Superior temporal gyrus (tissue), 1 donor: ENCODE data around the gene TMPRSS6.

Source experiments
- DNase-seq: peaks from one replicate; pipeline ENCODE4 v3.0.0-alpha.2; 2016; ENCODE audit errors: extremely low spot score

TMPRSS6 gene

DNA sequence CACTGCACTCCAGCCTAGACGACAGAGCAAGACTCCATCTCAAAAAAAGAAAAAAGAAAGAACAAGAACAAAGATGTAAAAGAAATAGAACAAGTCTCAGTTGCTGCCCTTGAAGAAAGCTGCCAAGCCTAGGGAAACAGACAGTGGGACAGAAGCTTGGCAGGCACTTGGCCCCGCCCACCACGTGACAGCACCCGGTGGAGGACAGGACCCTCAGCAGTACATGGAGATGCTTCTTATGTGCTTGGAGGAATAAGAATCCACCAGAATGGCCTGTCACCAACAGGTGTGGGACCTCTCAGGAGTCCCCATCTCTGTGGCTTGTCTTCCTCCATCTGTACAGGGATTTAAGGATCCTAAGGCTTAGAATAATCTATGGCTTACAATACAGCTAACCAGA lies 7.6 kb upstream of the TMPRSS6 start:
- DNase-seq: no peak

DNA sequence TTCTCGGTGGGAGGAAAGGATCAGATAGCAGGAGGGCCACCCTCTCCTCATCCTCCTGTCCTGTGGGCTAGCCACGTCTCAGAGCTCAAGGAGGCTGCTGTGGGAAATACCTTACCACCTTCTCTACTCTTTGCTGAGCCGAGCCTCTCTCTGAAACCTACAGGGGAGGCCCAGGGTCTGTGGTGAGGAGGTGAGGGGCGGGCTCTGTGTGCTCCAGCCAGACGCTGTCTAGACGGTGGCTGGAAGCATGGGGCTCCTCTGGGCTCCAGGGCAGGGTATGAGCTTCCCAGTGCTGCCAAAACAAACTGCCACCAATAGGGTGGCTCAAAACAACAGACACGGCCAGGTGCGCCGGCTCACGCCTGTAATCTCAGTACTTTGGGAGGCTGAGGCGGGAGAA lies 5.5 kb upstream of the TMPRSS6 start:
- DNase-seq: no peak

GRCh38 chr22:37113757-37114156 lies 4.2 kb upstream of the TMPRSS6 start:
- no peak for DNase-seq

GRCh38 chr22:37112084-37112728 lies 2.7 kb upstream of the TMPRSS6 start:
- no peak for DNase-seq

DNA sequence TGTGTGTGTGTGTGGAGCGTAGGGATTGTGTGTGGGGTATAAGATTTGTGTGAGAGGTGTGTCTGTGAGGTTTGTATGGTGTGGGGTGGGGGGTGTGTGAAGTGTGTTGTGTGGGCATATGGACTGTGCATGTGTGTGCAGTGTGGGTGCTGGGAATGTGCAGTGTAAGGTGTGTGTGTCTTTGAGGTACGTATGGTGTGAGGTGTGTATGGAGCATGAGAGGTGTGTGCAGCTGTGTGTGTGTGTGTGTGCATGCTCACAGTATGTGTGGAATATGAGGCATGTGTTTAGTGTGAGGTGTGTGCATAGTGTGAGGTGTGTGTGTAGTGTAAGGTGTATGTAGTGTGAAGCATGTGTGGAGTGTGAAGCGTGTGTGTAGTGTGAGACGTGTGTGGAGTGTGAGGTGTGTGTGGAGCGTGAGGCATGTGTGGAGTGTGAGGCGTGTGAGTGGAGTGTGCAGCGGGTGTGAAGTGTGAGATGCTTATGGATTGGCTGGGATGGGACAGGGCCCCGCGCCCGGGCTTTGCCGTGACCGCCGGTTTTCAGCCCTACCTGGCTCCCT lies 1.7 kb upstream of the TMPRSS6 start:
- DNase-seq: no peak

DNA sequence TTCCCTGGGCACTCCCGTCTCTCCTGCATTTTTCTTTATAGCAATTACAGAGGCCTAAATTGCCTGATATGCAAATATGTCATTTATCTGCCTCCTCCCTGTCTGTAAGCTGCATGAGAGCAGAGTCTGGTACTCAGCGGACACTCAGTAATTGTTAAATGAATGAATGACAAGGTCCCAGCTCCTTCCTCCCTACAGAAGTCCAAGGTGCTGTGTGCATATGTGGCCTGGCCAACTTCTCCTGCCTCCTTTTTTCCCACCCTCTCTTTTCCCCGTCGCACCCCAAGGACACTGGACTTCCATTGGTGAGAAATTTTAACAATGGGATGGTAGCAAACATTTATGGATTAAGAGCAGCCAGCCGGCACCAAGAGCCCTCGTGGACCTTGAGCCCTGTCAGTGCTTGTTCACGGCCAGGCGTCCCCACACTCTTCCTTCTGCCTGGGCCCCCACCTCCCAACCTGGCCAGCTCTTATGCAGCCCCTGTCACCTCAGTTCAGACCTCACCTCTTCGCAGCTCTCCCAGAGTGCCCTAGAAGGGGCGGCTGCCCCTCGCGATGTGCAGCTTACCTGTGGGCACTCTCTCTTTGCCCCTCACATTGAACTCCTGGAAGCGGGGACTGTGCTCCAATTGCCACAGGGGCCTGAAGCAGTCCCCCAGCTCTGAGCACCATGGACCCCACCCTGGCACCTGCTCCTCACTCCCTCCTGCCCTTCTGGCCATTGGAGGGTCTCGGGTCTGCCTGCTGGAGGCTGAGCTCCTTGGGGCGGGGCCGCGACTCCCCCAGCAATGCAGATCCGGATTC lies 1.5 kb downstream of the TMPRSS6 start:
- DNase-seq: no peak

DNA sequence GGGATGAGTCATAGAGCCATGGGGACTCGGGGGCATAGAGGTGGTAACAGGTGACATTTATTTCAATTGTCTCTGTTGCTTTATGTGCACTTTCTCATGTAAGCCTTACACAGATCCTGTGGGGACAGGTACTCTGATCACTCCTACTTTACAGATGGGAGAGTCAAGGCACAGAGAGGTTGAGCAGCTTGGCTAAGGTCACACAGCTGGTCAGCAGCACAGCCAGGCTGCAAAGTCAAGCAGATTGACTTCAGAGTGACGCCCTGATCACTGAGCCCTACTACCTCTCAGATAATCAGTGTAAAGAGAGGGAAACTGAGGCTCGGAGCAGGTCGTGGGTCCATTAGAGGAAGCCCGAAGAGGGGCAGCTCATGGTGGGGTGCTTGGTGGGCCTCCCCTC lies 3.5 kb downstream of the TMPRSS6 start:
- DNase-seq: no peak

DNA sequence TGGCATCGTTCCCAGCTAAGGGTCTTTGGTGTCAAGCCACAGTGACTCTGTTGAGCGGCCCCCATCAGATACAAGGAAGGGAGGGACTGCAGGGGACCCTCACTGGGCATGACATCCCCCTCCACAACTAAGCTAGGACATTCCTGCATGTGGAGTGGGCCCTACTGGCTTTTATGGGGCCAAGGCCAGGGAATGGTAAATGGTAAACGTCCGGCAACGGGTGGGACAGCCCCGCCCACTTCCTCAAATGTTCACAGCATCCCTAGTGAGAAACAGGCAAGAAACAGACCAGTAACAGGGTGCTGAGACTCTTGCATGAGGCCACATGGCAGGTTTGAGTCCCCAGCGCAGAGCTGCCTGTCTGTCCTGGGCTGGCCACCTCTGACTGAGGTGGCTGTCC lies 4.4 kb downstream of the TMPRSS6 start:
- DNase-seq: no peak

- DNase-seq: no peak
Measured at GRCh38 chr22:37103656-37104452, 5.7 kb downstream of the TMPRSS6 start.

- DNase-seq: no peak
Measured at GRCh38 chr22:37103151-37103550, 6.4 kb downstream of the TMPRSS6 start.

GRCh38 chr22:37101311-37102066 lies 8.0 kb downstream of the TMPRSS6 start:
- no peak for DNase-seq

DNA sequence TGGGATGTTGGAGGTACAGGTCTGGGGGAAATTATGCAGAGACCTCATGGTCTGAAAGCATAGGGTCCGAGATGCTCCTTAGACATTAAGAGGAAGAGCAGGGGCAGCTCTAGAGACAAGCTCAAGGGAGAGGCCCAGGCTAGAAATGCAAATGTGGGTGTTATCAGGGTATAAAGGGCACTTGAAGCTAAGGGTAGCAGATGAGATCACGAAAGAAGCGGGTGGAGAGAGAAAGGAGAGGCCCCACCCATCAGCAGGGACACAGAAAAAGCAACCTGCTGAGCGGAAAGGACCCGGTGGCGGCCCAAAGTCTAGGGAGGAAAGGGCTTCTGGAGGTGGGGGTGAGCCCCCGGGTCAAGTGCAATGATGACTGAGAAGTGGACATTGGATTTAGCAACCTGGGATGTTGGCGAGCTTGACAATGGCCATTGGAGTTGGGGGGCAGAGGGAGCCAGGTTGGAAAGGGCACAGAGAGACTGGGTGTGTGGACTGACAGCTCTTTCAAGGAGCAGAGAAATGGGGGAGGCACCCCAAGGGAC lies 8.9 kb downstream of the TMPRSS6 start:
- no peak for DNase-seq

GRCh38 chr22:37098976-37099591 lies 10.4 kb downstream of the TMPRSS6 start:
- no peak for DNase-seq

- DNase-seq: no peak
Measured at GRCh38 chr22:37097346-37097745, 12.2 kb downstream of the TMPRSS6 start.

DNA sequence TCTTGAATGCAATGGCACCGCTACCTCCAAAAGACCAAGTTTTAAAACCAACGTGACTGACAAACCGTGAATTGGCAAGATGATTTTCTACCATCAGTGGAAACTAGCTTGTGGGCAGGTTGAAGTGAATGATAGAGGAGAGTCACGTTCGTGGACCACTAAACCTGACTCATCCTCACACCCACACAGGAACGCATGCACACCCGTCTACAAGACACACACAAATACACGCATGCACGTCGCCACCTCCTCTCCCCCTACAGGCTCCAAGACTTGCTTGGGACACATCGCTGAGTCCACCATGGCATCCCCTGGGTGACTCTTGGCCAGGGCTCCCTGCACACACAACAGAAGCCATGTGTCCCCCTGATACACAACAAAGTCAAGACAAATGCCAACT lies 14.4 kb downstream of the TMPRSS6 start:
- no peak for DNase-seq

DNA sequence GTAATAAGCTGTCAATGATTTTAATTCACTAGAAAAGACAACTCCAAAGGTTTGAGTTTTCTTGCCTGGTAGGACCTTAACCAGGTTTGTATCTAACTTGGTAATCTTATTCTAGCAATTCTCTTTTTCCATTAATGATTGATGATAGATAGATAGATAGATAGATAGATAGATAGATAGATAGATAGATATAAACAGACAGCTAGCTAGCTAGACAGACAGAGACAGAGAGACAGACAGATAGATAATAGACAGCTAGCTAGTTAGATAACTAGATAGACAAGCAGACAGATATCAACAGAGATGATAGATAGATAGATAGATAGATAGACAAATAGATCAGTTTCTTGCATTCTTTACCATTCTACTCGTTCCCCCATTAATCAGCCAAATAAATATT lies 15.3 kb downstream of the TMPRSS6 start:
- DNase-seq: no peak

GRCh38 chr22:37092997-37093396 lies 16.5 kb downstream of the TMPRSS6 start:
- DNase-seq: no peak

GRCh38 chr22:37091994-37092393 lies 17.5 kb downstream of the TMPRSS6 start:
- no peak for DNase-seq

- DNase-seq: no peak
Measured at GRCh38 chr22:37090920-37091695, 18.4 kb downstream of the TMPRSS6 start.

DNA sequence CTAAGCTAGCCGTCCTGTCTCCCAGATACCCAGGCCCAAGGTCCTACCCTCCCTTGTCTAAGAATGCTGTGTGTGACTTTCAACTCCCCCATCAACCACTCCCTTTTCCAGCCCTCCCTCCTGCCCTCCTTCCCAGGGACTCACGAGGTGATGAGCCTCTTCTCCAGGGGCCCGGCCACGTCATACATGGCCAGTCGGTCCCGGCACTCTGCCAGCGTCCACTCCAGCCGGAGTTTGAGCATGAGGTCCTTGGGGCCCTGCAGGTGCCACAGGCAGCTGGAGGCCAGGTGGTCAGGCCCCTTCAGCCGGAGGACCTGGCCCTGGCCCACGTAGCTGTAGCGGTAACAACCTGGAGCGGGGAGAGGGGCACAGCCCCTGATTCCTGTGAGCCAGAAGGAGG lies 20.1 kb downstream of the TMPRSS6 start:
- DNase-seq: no peak
